HS-5 (cell line): ENCODE data around the gene KRTAP10-2.
"Not testable (repeated sequence)": the region's sequence is repeated elsewhere in the genome, so short reads cannot be mapped to it uniquely, and the experiment has no call there.

Source experiments
- DNase-seq: peaks from one replicate; pipeline ENCODE4 v3.0.0-alpha.2; 2012; ENCODE audit warnings: low read depth

Gene KRTAP10-2

GRCh38 chr21:44567481-44568171, 16.3 kb upstream of the KRTAP10-2 start:
- no peak for DNase-seq

DNA sequence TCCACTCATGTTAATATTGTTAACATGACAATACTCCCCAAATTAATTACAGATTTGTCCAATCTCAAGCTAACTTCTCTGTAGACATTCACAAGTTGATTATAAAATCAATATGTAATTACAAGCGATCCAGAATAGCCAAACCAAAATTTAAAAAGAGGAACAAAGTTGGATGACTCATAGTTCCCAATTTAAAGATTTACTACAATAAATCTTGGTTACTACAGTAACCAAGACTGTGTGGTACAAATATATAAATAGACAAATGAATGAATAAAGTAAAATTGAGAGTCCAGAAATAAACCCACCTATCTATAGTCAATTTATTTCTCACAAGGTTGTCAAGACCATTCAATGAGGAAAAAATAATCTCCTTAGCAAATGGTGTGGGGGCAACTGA, 15.1 kb upstream of the KRTAP10-2 start:
- no peak for DNase-seq

DNA sequence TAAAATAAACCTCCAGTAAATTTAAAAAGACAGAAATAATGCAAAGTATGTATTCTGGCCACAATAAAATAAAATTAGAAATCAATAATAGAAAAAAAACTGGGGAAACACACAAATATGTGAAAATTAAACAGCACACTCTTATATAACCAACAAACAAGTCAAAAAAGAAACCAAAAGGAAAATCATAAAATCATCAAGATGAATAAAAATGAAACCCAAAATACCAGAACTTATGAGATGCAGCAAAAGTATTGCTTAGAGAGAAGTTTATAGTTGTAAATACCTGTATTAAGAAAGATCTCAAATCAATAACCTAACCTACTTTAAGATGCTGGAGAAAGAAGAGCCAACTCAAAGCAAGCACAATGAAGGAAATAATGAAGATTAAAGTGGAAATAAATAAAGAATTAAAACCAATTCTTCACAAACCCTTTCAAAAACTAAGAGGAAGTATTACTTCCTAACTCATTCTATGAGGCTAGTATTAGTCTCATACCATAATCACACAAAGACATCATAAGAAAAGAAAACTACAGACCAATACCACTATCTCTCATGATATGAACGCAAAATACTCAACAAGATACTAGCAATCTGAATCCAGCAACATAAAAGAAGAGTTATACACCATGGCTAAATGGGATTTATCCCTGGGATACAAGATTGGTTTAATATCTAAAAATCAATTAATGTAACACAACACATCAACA, 13.7 kb upstream of the KRTAP10-2 start:
- no peak for DNase-seq

GRCh38 chr21:44564099-44564498, 12.8 kb upstream of the KRTAP10-2 start:
- DNase-seq, result no peak

DNA sequence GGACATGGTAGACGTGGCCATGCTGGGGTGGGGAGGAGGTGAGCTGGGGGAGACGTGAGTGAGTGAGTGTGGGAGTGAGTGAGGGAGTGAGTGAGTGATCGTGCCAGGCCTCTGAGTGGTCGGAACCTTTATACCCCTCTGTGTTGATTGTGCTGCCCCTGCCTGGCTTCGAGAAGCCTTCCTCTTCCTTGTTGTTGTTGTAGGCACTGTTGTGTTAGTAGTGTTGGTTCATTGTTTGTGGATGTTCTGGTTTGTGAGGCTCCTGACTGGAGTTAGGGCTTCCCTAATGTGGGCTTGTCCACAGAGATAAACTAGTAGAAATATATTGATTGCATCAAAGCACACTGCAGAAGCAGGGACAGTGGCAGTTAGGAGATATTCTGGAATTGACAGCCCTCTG, 7.4 kb upstream of the KRTAP10-2 start, which contains the start of gene KRTAP10-3:
Gene KRTAP10-3 (minus strand): TSS at position 101 of the 400 bp plus-strand sequence. CDS start 80 bp downstream, at position 21.
- no peak for DNase-seq

DNA sequence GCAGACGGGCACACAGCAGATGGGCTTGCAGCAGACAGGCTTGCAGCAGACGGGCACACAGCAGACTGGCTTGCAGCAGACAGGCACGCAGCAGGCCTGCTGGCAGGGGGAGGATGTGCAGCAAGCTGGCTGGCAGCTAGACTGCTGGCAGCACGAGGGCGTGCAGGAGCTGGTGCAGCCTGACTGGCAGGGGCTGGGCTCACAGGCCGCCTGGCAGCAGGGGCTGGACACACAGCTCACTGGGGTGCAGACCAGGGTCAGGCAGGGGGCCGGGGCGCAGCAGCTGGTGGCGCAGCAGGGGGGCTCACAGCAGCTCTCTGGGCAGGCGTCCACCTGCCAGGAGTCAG, 7.0 kb upstream of the KRTAP10-2 start:
- not testable (repeated sequence) for DNase-seq

DNA sequence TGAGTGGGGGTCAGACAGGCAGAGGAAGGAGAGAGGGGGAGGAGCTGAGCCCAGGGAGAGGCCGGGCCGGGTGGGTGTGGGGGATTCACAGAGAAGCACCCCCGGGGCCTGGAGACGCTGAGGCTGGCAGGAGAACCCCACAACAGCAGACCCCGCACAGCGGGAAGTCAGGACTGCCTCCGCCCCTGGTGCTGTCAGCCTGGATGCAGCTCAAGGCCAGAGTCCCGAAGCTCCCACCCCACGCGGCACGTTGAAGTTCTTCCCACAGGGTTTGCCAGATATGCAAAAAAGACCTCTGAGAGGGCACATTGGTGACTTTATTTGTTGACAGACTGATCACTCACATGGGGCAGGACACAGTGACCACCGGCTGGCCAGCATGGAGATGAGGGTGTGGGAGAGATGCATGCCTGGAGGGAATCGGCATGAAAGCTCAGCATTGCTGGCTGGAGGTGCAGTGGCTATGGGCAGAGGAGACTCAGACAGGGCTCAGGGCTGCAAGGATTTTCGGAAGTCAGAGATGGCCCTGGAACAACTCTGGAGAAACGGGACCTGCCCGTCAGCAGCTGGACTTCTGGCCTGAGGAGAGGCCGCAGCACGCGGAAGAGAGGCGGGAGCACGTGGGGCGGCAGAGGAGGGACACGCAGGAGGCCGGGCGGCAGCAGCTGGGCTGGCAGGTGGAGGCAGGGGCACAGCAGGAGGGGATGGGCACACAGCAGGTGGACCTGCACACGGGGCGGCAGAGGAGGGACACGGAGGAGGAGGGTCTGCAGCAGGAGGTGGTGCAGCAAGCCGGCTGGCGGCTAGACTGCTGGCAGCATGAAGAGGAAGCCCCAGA, 6.4 kb upstream of the KRTAP10-2 start:
- DNase-seq, result no peak

DNA sequence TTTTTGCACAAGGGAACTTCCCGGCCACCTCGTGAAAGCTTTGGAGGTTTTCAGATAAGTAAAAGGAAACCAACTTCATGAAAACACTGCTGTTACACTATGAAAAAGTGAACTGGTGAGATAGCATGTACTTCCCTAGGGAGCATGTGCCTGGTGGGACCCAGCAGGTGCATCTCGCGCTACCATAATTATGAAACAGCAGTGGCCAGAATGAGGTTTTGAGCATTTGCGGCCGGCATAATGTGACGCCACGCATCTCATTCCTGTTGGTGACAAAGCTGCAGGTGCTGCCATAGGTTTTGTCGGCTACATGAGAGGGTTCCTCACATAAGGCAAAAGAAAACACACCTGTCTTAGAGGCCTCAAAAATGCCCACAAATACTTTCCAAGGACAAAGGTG, 5.6 kb upstream of the KRTAP10-2 start:
- no peak for DNase-seq

DNA sequence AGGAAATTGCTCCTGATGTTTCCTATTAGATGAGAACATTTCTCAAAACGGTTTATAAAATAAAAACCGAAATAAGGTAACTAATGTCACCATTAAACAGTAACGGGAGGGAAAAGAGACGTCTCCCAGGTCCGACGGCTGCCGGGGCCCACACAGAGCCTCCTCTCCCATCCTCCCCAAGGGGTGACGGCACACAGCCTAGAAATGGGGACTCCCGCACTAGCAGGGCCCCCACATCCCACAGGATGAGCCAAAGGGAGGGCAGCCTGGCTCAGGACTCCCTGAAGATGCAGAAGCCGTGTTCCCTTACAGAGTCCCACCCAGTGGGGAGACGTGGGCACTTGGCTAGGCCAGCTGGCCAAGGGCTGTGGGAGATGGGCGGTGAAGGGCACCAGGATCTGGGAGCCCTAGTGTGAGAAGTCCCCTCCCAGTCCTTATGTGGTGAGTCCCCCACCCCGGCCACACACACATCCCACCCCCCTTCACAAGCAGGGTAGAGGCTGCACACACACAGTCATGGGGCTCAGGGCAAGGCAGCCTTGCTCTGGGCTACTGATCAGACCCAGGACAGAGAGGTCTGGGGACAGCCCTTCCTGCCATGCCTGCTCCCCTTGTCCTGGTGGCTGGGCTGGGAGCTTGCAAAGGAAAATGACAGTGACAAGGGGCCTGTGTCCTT, 4.0 kb upstream of the KRTAP10-2 start:
- no peak for DNase-seq

DNA sequence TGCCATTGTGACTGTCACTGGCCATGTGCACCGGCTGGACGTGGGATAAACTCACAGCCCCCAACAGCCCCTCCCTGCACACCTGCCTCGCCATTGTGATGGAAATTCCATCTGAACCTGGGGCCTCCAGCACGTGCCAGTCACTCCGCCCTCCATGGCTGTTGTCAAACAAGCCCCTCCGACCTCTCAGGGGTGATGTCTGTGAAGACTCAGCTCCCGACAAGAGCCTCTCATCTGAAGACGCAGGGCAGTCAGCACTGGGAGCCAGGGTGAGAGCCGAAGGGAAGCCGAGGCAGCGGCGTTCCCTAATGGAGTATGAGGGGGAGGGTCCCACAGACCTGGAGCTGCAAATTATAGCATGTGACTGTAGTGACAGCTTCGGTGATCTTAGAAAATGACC, 1.4 kb upstream of the KRTAP10-2 start:
- no peak for DNase-seq

- DNase-seq, result no peak
Observed at GRCh38 chr21:44552136-44552535, 831 bp upstream of the KRTAP10-2 start.

DNA sequence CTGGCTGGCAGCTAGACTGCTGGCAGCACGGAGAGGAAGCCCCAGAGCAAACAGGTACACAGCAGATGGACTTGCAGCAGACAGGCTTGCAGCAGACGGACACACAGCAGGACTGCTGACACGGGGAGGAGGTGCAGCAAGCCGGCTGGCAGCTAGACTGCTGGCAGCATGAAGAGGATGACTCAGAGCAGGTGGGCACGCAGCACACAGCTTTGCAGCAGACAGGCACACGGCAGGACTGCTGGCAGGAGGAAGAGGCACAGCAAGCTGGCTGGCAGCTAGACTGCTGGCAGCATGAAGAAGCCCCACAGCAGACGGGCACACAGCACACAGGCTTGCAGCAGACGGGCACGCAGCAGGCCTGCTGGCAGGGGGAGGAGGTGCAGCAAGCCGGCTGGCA, 498 bp downstream of the KRTAP10-2 start:
- DNase-seq, result no peak

GRCh38 chr21:44550285-44550684, 1.0 kb downstream of the KRTAP10-2 start:
- not testable (repeated sequence) for DNase-seq

- DNase-seq, result no peak
Observed at GRCh38 chr21:44549525-44550211, 1.6 kb downstream of the KRTAP10-2 start.

- no peak for DNase-seq
Observed at GRCh38 chr21:44548922-44549321, 2.4 kb downstream of the KRTAP10-2 start.

- DNase-seq, result no peak
Observed at GRCh38 chr21:44548381-44548780, 2.9 kb downstream of the KRTAP10-2 start.

- DNase-seq, result no peak
Observed at GRCh38 chr21:44547656-44548331, 3.5 kb downstream of the KRTAP10-2 start.

DNA sequence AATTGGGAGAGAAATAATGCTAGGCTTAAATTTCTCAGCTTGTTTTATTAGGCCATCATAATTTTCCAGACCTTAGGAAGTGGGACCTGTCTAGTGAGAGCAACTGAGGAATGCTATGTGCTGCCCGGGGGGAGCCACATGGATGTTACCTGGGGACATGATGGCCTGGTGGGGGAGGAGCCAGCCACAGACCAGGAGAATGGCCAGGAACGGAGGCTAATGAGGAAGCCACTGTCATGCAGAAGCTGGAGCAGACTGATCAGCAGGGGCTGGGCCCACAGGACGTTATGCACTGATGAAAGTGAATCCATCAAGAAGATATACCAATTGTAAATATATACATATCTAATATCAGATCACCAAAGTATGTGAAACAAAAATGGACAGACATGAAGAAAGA, 6.7 kb downstream of the KRTAP10-2 start:
- no peak for DNase-seq

GRCh38 chr21:44542716-44543115, 8.6 kb downstream of the KRTAP10-2 start:
- DNase-seq, result no peak

- no peak for DNase-seq
Observed at GRCh38 chr21:44540741-44541288, 10.5 kb downstream of the KRTAP10-2 start.
